Spleen (tissue), 11 donors: ENCODE data around the gene NUP50. TPM values are rescaled to one million over a fixed set of nuclear protein-coding genes. Genes with fewer than 3 reads are reported as not detected.

ENCODE experiments used
- microRNA-seq, 3 donors: library from miRNA; unstranded; fragments of <30 nt; microRNA quantifications; one replicate each; pipeline versions ENCODE4 to v1.1.0, GENCODE V29; 2019 to 2020
- polyA plus RNA-seq, 3 donors: library from polyadenylated mRNA; stranded (reverse); fragments of 200-250 nt; gene quantifications; one replicate each; pipeline ENCODE4 v1.2.1, GENCODE V29; 2013
- small RNA-seq, 4 donors: library from RNA; depleted of rRNA; stranded (forward); fragments of <200 nt; gene quantifications; one replicate each; pipeline ENCODE3, GENCODE V24; 2016
- total RNA-seq, 7 donors: library from RNA; depleted of rRNA in 3 of 7; stranded (reverse); fragments of >200 nt in 3 of 7; fragmentation: NEBNext Ultra II Directional in 4 of 7; extraction: Animal tissue kit (Norgen Biotek cat#: 25700) in 4 of 7; gene quantifications; one replicate each; pipeline versions ENCODE4 v1.1.0 to v1.2.1, GENCODE V29; 2016 to 2021
- donor health status: healthy with polysubstance abuse.
- donor health status: DM: no; HTN: no; CAD: no; lungs with moderate emphysema.
- donor health status: DM: no; HTN: no; CAD: no.
- donor health status: Bipolar disorder and iron deficiency.
- donor health status: healthy.
- donor health status: DM: no; HTN: no; CAD: no.
- donor health status: DM: yes; HTN: yes; CAD: no.

NUP50 gene
- total and polyA plus RNA-seq, 10 donors, result 16.2 to 109 (median 94.1) TPM

Small RNA genes within 50 kb of the gene (microRNA-seq; reads per million reads assigned to microRNA genes)
- 25.7 to 49.9 (median 31.5) reads per million in 3 donors for gene MIR1249

Small RNA genes within 50 kb of the gene (small RNA-seq; reads per million reads assigned to genes)
- 0.49 to 1.2 (median 0.75) reads per million in 4 donors for gene MIR1249

Other genes starting within 250 kb of the NUP50 start
- under 1 TPM in 3 of 7 donors, not detected in 4; 0.07 to 0.46 (median 0.28) TPM for gene PHF21B, start 153.9 kb upstream of the NUP50 start, total RNA-seq
- under 1 TPM; 0.03 to 0.11 (median 0.03) TPM for gene PHF21B, start 153.9 kb upstream of the NUP50 start, polyA plus RNA-seq
- 10 to 100 TPM; 35.5 to 93.1 (median 73.7) TPM for gene KIAA0930, start 77.0 kb downstream of the NUP50 start, total RNA-seq
- gene KIAA0930, start 77.0 kb downstream of the NUP50 start, polyA plus RNA-seq, result 10 to 100 TPM; 32.6 to 61.5 (median 46.6) TPM
- 1 to 10 TPM in 1 of 7 donors, under 1 TPM in 1, not detected in 5; 0.79 to 1.4 TPM for gene UPK3A, start 121.0 kb downstream of the NUP50 start, total RNA-seq
- gene UPK3A, start 121.0 kb downstream of the NUP50 start, polyA plus RNA-seq, result 1 to 10 TPM in 2 of 3 donors, under 1 TPM in 1; 0.35 to 2.7 (median 2.4) TPM
- gene FAM118A, start 146.0 kb downstream of the NUP50 start, total RNA-seq, result 100 to 1,000 TPM in 2 of 7 donors, 10 to 100 TPM in 5; 42.2 to 127 (median 64.6) TPM
- 100 to 1,000 TPM in 1 of 3 donors, 10 to 100 TPM in 2; 13.0 to 205 (median 22.7) TPM for gene FAM118A, start 146.0 kb downstream of the NUP50 start, polyA plus RNA-seq
- under 1 TPM in 1 of 7 donors, not detected in 6; 0.10 TPM for gene SMC1B, start 249.7 kb downstream of the NUP50 start, total RNA-seq
- gene SMC1B, start 249.7 kb downstream of the NUP50 start, polyA plus RNA-seq, result under 1 TPM in 2 of 3 donors, not detected in 1; 0.06 to 0.12 TPM
- gene RIBC2, start 249.8 kb downstream of the NUP50 start, total RNA-seq, result under 1 TPM in 3 of 7 donors, not detected in 4; 0.27 to 0.83 (median 0.38) TPM
- gene RIBC2, start 249.8 kb downstream of the NUP50 start, polyA plus RNA-seq, result under 1 TPM; 0.30 to 0.48 (median 0.36) TPM